Cardiac fibroblast (primary cell): ENCODE data around the gene HBB.

Experiments
- DNase-seq, 2 donors: peaks; one replicate each; pipeline versions ENCODE4 v3.0.0 to v3.0.0-alpha.2; 2010; ENCODE audit warnings: low read depth in 2 of 2
- H3K4me3 ChIP-seq, 2 donors: replicated peaks in 1 of 2; 1 replicate in 1 of 2; 2 replicates in 1 of 2; pipeline ENCODE4 v1.5.1; 2011; ENCODE audit warnings: low read depth in 2 of 2, low read length in 2 of 2, mild to moderate bottlenecking in 2 of 2, moderate library complexity in 1 of 2
- CTCF ChIP-seq: IDR thresholded peaks from one replicate; pipeline ENCODE4 v1.5.1; 2011; ENCODE audit warnings: low read depth, mild to moderate bottlenecking, low read length, inconsistent platforms

The HBB gene

DNA sequence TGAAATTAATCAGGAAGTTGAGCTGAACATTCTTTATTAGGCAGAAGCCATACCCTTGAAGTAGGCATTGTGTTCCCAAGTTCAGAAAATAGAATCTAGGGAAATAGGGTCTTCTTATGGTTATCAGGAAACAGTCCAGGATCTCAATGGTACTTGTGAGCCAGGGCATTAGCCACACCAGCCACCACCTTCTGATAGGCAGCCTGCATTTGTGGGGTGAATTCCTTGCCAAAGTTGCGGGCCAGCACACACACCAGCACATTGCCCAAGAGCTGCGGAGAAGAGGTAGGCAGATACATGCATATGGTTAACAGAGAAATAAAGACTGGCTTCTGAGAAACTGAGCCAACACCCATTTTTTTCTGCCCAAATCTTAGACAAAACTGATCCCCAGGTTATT lies 6.0 kb upstream of the HBB start:
- H3K4me3 ChIP-seq: no peak overlapping the region
- DNase-seq: no peak
- TF ChIP-seq CTCF: no peak

- no peak for DNase-seq
- TF ChIP-seq CTCF: no peak
- H3K4me3 ChIP-seq: no peak overlapping the region
Observed at GRCh38 chr11:5232176-5232575, 5.3 kb upstream of the HBB start.

DNA sequence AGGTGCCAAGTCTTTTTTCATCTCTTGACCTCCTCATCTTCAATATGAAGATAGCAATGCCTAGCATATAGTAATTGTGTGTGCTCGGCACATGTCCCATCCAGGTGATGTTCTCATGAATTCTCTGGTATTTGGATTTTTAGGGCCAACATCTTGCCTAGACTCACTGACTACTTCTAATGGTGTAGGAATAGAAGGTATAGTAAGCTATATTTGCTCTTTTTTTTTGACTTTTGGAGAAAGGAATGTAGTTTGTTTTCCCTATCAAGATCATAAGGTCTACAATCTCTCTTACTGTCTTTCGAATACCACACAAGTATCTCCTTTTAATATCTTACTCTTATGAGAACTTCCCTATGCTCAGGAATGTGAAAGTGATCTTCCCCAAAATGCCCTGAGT lies 4.2 kb upstream of the HBB start:
- TF ChIP-seq CTCF: no peak
- H3K4me3 ChIP-seq: no peak overlapping the region
- no peak for DNase-seq

DNA sequence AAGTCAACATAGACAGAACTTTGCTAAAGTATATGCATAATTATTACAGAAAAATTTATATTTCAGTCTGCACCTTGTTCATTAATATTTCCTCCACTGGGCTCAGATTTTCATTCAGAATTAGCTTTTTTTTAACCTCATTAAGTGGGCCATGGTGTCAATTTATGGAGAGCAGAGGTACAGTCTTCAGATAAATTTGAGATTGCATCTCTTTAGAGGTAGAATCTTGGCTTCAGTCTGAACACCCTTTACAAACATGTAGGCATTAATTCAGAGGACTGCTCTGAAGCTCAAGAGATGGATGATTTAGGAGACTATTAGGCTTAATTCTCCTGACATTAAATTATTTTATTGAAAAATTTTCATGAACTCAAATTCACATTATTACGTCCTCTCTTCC lies 3.4 kb upstream of the HBB start:
- DNase-seq: no peak
- no peak overlapping the region for H3K4me3 ChIP-seq
- no peak for TF ChIP-seq CTCF

DNA sequence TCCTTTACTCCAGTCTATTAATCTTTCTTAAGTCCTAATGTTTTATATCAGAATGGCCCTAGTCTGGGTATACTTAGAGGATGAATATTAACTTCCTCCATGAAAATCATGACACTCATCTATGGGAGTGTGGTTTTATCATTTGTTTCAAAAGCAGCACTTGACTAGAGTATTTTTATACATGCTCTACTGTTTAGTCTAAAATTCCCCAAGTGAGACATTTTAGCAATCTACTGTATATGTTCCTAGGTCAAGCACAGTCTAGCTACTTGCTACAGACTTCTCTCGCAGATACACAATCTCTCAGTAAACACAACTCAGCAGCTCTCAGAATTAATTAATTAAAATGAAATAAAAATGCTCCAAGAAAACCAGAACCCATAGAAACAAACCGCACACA lies 2.9 kb upstream of the HBB start:
- no peak for DNase-seq
- no peak for TF ChIP-seq CTCF
- no peak overlapping the region for H3K4me3 ChIP-seq

DNA sequence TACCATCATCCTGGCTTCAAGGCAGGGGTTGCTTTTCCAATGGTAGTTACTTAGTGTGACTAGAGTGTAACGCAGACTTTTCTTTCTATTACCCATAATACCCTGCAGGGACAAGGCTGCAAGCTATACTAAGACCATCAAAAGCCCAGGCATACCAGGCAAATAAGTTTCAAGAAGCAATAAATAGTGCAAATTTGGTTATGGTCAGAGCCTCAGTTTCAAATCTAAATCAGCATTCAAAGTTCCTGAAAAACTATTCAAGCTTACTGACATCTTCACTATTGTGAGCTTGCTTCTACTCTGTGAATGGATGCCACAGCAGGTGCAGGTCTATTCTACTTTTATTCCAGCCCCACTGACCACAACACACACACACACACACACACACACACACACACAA lies 2.5 kb upstream of the HBB start:
- TF ChIP-seq CTCF: no peak
- DNase-seq: no peak
- H3K4me3 ChIP-seq: no peak overlapping the region

DNA sequence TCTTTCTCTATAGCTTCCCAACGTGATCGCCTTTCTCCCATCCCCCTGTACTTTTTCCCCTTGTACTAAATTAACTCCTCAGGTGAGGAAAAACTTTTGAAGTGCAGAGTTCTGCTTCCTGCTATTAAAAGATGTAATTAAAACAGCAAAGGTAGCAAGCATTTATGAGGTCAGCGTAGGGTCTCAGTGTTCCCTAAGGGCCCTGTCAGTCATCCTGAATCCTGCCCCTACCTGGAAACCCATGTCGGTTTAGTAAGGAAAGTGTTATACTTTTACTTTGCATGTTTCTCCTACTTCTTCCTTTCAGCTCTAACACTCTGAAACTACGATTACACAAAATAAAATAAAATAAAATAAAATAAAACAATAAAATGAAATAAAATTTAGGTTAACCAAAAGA lies 1.3 kb upstream of the HBB start:
- no peak for TF ChIP-seq CTCF
- DNase-seq: no peak
- H3K4me3 ChIP-seq: no peak overlapping the region
